SK-N-SH treated with all-trans-retinoic acid at 6 μM for 48 hours (cell line): ENCODE results near the gene PLA2G4C.

ENCODE experiments used
- ATAC-seq: fragments of 200-7000 bp; cut with Tn5 transposase; 3 replicates; pipeline ENCODE4 v1.9.1; 2020; ENCODE audit warnings: mild to moderate bottlenecking, moderate library complexity
- ARNTL ChIP-seq: fragments of 450-650 bp; formaldehyde crosslinking; IDR thresholded peaks from 2 replicates; pipeline ENCODE4 v1.5.0; 2020; ENCODE audit warnings: low read depth, mild to moderate bottlenecking, moderate library complexity, borderline replicate concordance
- BACH2 ChIP-seq: fragments of 250-450 bp; sonication (Bioruptor Pico); IDR thresholded peaks from 2 replicates; pipeline ENCODE4 v1.9.0; 2021; ENCODE audit warnings: mild to moderate bottlenecking, borderline replicate concordance
- CSDC2 ChIP-seq: fragments of 250-450 bp; sonication (Bioruptor Pico); IDR thresholded peaks from 2 replicates; pipeline ENCODE4 v1.5.0; 2020; ENCODE audit warnings: mild to moderate bottlenecking, moderate library complexity
- ESRRG ChIP-seq: fragments of 250-450 bp; sonication (Bioruptor Pico); IDR thresholded peaks from 2 replicates; pipeline ENCODE4 v1.6.1; 2021; ENCODE audit warnings: mild to moderate bottlenecking
- GLIS3 ChIP-seq: fragments of 250-450 bp; sonication (Bioruptor Pico); IDR thresholded peaks from 2 replicates; pipeline ENCODE4 v1.5.0; 2020; ENCODE audit warnings: mild to moderate bottlenecking, moderate library complexity
- ISL1 ChIP-seq: fragments of 250-450 bp; sonication (Bioruptor Pico); IDR thresholded peaks from 2 replicates; pipeline ENCODE4 v2.1.2; 2022; ENCODE audit warnings: mild to moderate bottlenecking, moderate library complexity
- OSR1 ChIP-seq: fragments of 250-450 bp; sonication (Bioruptor Pico); IDR thresholded peaks from 2 replicates; pipeline ENCODE4 v1.8.0; 2022; ENCODE audit warnings: moderate library complexity, mild to moderate bottlenecking, inconsistent platforms
- PPARA ChIP-seq: fragments of 250-450 bp; sonication (Bioruptor Pico); IDR thresholded peaks from 2 replicates; pipeline ENCODE4 v1.5.0; 2020; ENCODE audit warnings: mild to moderate bottlenecking, borderline replicate concordance
- RARB ChIP-seq: fragments of 250-450 bp; sonication (Bioruptor Pico); IDR thresholded peaks from 2 replicates; pipeline ENCODE4 v1.8.0; 2021; ENCODE audit warnings: mild to moderate bottlenecking, moderate library complexity
- SNAI2 ChIP-seq: fragments of 250-450 bp; sonication (Bioruptor Pico); IDR thresholded peaks from 2 replicates; pipeline ENCODE4 v1.5.0; 2020; ENCODE audit warnings: mild to moderate bottlenecking, moderate library complexity
- TCF4 ChIP-seq: fragments of 250-450 bp; sonication (Bioruptor Pico); IDR thresholded peaks from 2 replicates; pipeline ENCODE4 v1.8.0; 2021; ENCODE audit warnings: mild to moderate bottlenecking, moderate library complexity, borderline replicate concordance
- TOX ChIP-seq: fragments of 250-450 bp; sonication (Bioruptor Pico); IDR thresholded peaks from 2 replicates; pipeline ENCODE4 v1.8.0; 2021; ENCODE audit warnings: mild to moderate bottlenecking, moderate library complexity, borderline replicate concordance
- ZC3H10 ChIP-seq: fragments of 250-450 bp; sonication (Bioruptor Pico); IDR thresholded peaks from 2 replicates; pipeline ENCODE4 v1.5.1; 2021; ENCODE audit warnings: mild to moderate bottlenecking, moderate library complexity
- ZFP3 ChIP-seq: fragments of 250-450 bp; sonication (Bioruptor Pico); IDR thresholded peaks from 2 replicates; pipeline ENCODE4 v1.5.0; 2020; ENCODE audit warnings: mild to moderate bottlenecking, moderate library complexity
- ZFP30 ChIP-seq: fragments of 450-650 bp; formaldehyde crosslinking; IDR thresholded peaks from 2 replicates; pipeline ENCODE4 v1.5.0; 2022; ENCODE audit warnings: mild to moderate bottlenecking, moderate library complexity
- ZNF565 ChIP-seq: fragments of 450-650 bp; formaldehyde crosslinking; conservative IDR thresholded peaks from 2 replicates; pipeline ENCODE4 v1.5.0; 2020; ENCODE audit warnings: low read depth, mild to moderate bottlenecking, moderate library complexity
- ZNF70 ChIP-seq: fragments of 450-650 bp; formaldehyde crosslinking; IDR thresholded peaks from 2 replicates; pipeline ENCODE4 v1.5.0; 2020; ENCODE audit warnings: mild to moderate bottlenecking, moderate library complexity
- TF ChIP-seq, protein P1 (sequence below): fragments of 250-450 bp; sonication (Bioruptor Pico); IDR thresholded peaks from 2 replicates; pipeline ENCODE4 v1.5.1; 2021; ENCODE audit warnings: mild to moderate bottlenecking, moderate library complexity
- TF ChIP-seq, protein P2 (sequence below): fragments of 250-450 bp; sonication (Bioruptor Pico); IDR thresholded peaks from 2 replicates; pipeline ENCODE4 v1.5.1; 2020; ENCODE audit warnings: low read depth, mild to moderate bottlenecking, moderate library complexity
- TF ChIP-seq, protein P3 (sequence below): fragments of 250-450 bp; sonication (Bioruptor Pico); IDR thresholded peaks from 2 replicates; pipeline ENCODE4 v1.5.0; 2020; ENCODE audit warnings: mild to moderate bottlenecking, moderate library complexity
- TF ChIP-seq, protein P4 (sequence below): fragments of 250-450 bp; sonication (Bioruptor Pico); IDR thresholded peaks from 2 replicates; pipeline ENCODE4 v1.8.0; 2020; ENCODE audit warnings: mild to moderate bottlenecking, moderate library complexity, borderline replicate concordance
- TF ChIP-seq, protein P5 (sequence below): fragments of 250-450 bp; sonication (Bioruptor Pico); IDR thresholded peaks from 2 replicates; pipeline ENCODE4 v1.8.0; 2021; ENCODE audit warnings: low read depth, mild to moderate bottlenecking, moderate library complexity, borderline replicate concordance

The PLA2G4C gene

DNA sequence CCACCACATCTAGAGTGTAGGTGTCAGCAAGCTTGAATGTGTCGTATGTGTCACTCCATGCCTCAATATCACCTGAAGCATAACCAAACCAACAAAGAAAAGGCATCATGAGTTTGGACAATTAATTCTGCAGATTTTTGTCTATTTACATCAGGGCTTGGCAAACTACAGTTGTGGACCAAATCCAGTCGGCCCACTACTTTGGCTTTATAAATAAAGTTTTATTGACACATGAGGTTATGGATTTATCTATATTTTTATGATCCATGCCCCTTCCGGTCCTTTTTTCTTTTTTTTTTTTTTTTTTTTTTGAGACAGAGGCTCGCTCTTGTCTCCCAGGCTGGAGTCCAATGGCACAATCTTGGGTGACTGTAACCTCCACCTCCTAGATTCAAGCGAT, 57.5 kb downstream of the PLA2G4C start:
- TF ChIP-seq CSDC2: no peak
- no peak for TF ChIP-seq TCF4 (CRISPR knock-in tag)
- no peak for TF ChIP-seq SNAI2
- TF ChIP-seq ISL1 (CRISPR knock-in tag): no peak
- no peak for TF ChIP-seq ZC3H10 (CRISPR knock-in tag)
- no peak for TF ChIP-seq ZNF565 (CRISPR knock-in tag)
- TF ChIP-seq ZNF70 (CRISPR knock-in tag): no peak
- no peak for TF ChIP-seq ZFP3 (CRISPR knock-in tag)
- TF ChIP-seq, protein P1, sequence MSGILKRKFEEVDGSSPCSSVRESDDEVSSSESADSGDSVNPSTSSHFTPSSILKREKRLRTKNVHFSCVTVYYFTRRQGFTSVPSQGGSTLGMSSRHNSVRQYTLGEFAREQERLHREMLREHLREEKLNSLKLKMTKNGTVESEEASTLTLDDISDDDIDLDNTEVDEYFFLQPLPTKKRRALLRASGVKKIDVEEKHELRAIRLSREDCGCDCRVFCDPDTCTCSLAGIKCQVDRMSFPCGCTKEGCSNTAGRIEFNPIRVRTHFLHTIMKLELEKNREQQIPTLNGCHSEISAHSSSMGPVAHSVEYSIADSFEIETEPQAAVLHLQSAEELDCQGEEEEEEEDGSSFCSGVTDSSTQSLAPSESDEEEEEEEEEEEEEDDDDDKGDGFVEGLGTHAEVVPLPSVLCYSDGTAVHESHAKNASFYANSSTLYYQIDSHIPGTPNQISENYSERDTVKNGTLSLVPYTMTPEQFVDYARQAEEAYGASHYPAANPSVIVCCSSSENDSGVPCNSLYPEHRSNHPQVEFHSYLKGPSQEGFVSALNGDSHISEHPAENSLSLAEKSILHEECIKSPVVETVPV (CRISPR knock-in tag): no peak
- TF ChIP-seq TOX (CRISPR knock-in tag): no peak
- no peak for ATAC-seq

DNA sequence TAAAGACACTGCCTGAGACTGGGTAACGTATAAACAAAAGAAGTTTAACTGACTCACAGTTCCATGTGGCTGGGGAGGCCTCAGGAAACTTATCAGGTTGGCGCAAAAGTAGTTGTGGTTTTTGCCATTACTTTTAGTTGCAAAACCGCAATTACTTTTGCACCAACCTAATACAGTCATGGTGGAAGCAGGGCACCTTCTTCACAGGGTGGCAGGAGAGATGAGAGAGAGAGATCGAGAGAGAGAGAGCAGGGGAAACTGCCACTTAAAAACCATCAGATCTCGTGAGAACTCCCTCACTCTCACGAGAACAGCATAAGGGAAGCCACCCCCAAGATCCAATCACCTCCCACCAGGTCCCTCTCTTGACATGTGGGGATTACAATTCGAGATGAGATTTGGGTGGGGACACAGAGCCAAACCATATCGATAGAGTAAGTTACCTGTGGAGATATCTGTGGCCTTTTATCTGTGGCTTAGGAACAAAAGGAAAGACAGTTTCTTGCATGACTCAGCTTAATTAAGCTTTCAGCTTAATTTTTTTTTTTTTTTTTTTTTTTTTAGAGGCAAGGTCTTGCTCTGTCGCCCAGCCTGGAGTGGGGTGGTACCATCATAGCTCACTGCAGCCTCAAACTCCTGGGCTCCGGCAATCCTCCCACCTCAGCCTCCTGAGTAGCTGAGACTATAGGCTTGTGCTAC, 59.1 kb downstream of the PLA2G4C start:
- TF ChIP-seq RARB (CRISPR knock-in tag) (no peak), ZFP3 (CRISPR knock-in tag) (no peak), ARNTL (CRISPR knock-in tag) (no peak), ISL1 (CRISPR knock-in tag) (no peak), SNAI2 (no peak), BACH2 (CRISPR knock-in tag) (no peak), CSDC2 (no peak), ZFP30 (CRISPR knock-in tag) (no peak), ZC3H10 (CRISPR knock-in tag) (no peak), ZNF565 (CRISPR knock-in tag) (no peak), ESRRG (CRISPR knock-in tag) (no peak), TCF4 (CRISPR knock-in tag) (no peak), TOX (CRISPR knock-in tag) (no peak), OSR1 (no peak), GLIS3 (no peak), ZNF70 (CRISPR knock-in tag) (no peak)
- TF ChIP-seq, protein P2, sequence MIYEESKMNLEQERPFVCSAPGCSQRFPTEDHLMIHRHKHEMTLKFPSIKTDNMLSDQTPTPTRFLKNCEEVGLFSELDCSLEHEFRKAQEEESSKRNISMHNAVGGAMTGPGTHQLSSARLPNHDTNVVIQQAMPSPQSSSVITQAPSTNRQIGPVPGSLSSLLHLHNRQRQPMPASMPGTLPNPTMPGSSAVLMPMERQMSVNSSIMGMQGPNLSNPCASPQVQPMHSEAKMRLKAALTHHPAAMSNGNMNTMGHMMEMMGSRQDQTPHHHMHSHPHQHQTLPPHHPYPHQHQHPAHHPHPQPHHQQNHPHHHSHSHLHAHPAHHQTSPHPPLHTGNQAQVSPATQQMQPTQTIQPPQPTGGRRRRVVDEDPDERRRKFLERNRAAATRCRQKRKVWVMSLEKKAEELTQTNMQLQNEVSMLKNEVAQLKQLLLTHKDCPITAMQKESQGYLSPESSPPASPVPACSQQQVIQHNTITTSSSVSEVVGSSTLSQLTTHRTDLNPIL: no peak
- TF ChIP-seq, protein P3, sequence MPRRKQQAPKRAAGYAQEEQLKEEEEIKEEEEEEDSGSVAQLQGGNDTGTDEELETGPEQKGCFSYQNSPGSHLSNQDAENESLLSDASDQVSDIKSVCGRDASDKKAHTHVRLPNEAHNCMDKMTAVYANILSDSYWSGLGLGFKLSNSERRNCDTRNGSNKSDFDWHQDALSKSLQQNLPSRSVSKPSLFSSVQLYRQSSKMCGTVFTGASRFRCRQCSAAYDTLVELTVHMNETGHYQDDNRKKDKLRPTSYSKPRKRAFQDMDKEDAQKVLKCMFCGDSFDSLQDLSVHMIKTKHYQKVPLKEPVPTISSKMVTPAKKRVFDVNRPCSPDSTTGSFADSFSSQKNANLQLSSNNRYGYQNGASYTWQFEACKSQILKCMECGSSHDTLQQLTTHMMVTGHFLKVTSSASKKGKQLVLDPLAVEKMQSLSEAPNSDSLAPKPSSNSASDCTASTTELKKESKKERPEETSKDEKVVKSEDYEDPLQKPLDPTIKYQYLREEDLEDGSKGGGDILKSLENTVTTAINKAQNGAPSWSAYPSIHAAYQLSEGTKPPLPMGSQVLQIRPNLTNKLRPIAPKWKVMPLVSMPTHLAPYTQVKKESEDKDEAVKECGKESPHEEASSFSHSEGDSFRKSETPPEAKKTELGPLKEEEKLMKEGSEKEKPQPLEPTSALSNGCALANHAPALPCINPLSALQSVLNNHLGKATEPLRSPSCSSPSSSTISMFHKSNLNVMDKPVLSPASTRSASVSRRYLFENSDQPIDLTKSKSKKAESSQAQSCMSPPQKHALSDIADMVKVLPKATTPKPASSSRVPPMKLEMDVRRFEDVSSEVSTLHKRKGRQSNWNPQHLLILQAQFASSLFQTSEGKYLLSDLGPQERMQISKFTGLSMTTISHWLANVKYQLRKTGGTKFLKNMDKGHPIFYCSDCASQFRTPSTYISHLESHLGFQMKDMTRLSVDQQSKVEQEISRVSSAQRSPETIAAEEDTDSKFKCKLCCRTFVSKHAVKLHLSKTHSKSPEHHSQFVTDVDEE: no peak
- TF ChIP-seq, protein P4, sequence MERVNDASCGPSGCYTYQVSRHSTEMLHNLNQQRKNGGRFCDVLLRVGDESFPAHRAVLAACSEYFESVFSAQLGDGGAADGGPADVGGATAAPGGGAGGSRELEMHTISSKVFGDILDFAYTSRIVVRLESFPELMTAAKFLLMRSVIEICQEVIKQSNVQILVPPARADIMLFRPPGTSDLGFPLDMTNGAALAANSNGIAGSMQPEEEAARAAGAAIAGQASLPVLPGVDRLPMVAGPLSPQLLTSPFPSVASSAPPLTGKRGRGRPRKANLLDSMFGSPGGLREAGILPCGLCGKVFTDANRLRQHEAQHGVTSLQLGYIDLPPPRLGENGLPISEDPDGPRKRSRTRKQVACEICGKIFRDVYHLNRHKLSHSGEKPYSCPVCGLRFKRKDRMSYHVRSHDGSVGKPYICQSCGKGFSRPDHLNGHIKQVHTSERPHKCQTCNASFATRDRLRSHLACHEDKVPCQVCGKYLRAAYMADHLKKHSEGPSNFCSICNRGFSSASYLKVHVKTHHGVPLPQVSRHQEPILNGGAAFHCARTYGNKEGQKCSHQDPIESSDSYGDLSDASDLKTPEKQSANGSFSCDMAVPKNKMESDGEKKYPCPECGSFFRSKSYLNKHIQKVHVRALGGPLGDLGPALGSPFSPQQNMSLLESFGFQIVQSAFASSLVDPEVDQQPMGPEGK (CRISPR knock-in tag): no peak
- TF ChIP-seq, protein P5, sequence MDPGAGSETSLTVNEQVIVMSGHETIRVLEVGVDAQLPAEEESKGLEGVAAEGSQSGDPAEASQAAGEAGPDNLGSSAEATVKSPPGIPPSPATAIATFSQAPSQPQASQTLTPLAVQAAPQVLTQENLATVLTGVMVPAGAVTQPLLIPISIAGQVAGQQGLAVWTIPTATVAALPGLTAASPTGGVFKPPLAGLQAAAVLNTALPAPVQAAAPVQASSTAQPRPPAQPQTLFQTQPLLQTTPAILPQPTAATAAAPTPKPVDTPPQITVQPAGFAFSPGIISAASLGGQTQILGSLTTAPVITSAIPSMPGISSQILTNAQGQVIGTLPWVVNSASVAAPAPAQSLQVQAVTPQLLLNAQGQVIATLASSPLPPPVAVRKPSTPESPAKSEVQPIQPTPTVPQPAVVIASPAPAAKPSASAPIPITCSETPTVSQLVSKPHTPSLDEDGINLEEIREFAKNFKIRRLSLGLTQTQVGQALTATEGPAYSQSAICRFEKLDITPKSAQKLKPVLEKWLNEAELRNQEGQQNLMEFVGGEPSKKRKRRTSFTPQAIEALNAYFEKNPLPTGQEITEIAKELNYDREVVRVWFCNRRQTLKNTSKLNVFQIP (CRISPR knock-in tag): no peak
- no peak for ATAC-seq

DNA sequence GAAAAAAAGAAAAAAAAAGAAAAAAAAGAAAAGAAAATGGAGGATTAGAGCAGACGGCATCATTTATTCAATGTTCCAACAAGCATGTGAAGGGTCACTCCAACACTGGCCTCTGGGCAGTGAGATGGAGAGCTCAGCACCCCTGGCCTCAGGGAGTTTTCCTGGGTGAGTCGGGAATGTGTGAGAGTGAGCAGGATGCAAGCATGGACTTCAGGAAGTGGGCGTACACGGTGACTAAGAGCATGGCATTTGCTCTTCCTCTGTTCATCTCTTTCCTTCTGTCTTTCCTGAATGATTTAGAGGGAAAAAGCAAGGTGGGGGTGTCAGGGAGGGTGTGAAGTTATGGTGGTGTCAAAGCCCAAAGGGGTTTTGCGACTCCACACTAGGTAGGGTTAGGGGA, 66.1 kb downstream of the PLA2G4C start:
- no peak for ATAC-seq
- TF ChIP-seq CSDC2: no peak
- TF ChIP-seq ZC3H10 (CRISPR knock-in tag): no peak
- TF ChIP-seq OSR1: no peak
- TF ChIP-seq TCF4 (CRISPR knock-in tag): no peak
- TF ChIP-seq ZFP3 (CRISPR knock-in tag): no peak
- no peak for TF ChIP-seq ZFP30 (CRISPR knock-in tag)
- TF ChIP-seq, protein P4 (CRISPR knock-in tag): no peak
- TF ChIP-seq BACH2 (CRISPR knock-in tag): no peak
- no peak for TF ChIP-seq PPARA (CRISPR knock-in tag)
- no peak for TF ChIP-seq ZNF70 (CRISPR knock-in tag)
